Lower leg skin (tissue), 4 donors: ENCODE measurements around the gene MAP1B. TPM values are rescaled to one million over a fixed set of nuclear protein-coding genes. Genes with fewer than 3 reads are reported as not detected.

Experiments used
- DNase-seq, 2 donors: peaks; one replicate each; pipeline ENCODE4 v3.0.0-alpha.2; 2019; ENCODE audit warnings: low spot score in 2 of 2
- H3K4me3 ChIP-seq: fragments of 200-600 bp; sonication (generic); 2 replicates; pipeline ENCODE4 v1.5.1; 2017; ENCODE audit warnings: mild to moderate bottlenecking, low read depth; ENCODE audit not compliant: poor library complexity, severe bottlenecking
- CTCF ChIP-seq, 3 donors: fragments of 450-650 bp; IDR thresholded peaks; one replicate each; pipeline ENCODE4 v1.5.1; 2016; ENCODE audit warnings: antibody characterized with exemption in 3 of 3, mild to moderate bottlenecking in 3 of 3, moderate library complexity in 2 of 3
- POLR2A ChIP-seq, 2 donors: fragments of 450-650 bp; IDR thresholded peaks; one replicate each; pipeline ENCODE4 v1.6.1; 2016 to 2017; ENCODE audit warnings: antibody characterized with exemption in 2 of 2, mild to moderate bottlenecking in 1 of 2, moderate library complexity in 1 of 2
- WGBS, 2 donors: methylation state at CpG; one replicate each; pipeline ENCODE4 v1.1.5; 2018; 5-methylcytosine and 5-hydroxymethylcytosine counted together
- intact Hi-C: fragments of 100-400 bp; cut with DNase I; formaldehyde crosslinking; loops from one replicate; pipeline ENCODE4 v1.15.0; 2023; ENCODE audit warnings: low total_unique reads
- total RNA-seq, 4 donors: library from RNA; depleted of rRNA; stranded (reverse); fragments of >200 nt; gene quantifications; one replicate each; pipeline ENCODE4 v1.1.0, GENCODE V29; 2016

MAP1B gene
- total RNA-seq, 4 donors from 2014 or later = 26.3 to 218 (median 73.9) TPM

DNA sequence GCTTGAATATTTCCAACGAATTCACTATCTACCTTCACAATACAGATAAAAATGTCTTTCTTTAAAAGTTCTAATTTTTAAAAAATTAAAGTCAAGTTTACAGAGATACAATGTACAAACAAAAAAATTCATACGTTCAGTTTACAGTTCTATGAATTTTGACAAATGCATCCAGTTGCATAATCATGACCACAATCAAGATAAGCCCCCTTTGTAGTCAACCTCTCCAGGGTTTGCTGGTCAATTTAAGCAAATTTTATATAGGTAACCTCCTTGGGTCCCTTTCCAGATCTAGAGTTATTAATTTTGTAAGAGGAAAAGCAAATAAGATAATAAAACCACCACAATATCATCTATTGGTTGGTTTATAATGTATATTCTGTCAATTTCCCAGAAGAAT lies 136.4 kb downstream of the MAP1B start:
- intact Hi-C loops = loop anchor here (10.0 kb wide), 1 partner anchor 109 kb away; no protein-coding TSS in a partner anchor
- DNase-seq = no peak
- no peak overlapping the region for H3K4me3 ChIP-seq
- TF ChIP-seq CTCF (IDR thresholded peaks at IDR 0.05) = no peak
- TF ChIP-seq POLR2A (IDR thresholded peaks at IDR 0.05) = no peak
- 88 to 94% methylated on average over 2 of the region's 2 CpGs for WGBS, 2 donors

GRCh38 chr5:72244862-72245371 lies 137.6 kb downstream of the MAP1B start:
- 85 to 94% methylated on average over 2 of the region's 2 CpGs for WGBS, 2 donors
- TF ChIP-seq POLR2A (IDR thresholded peaks at IDR 0.05) = no peak
- TF ChIP-seq CTCF (IDR thresholded peaks at IDR 0.05) = no peak
- DNase-seq = no peak
- intact Hi-C loops = loop anchor here (10.0 kb wide), 1 partner anchor 110 kb away; no protein-coding TSS in a partner anchor
- no peak overlapping the region for H3K4me3 ChIP-seq

DNA sequence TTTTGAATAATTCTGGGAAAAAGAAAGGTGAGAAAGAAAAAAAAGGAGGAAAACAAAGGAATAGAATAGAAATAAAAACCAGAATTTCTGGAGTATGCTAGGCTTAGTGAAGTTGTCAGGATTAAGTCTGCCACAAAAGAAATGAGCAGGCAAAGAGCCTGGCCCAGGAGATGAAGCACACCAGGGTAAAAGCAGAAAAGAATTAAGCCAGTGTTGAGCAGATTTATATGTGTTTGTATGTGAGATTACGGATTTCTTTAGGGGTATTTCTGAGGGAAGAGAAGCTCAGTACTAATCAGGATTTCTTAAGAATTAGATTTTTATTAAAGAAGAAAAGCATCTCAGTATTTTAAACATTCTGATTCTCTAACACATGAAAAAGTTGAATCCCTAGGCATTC lies 138.3 kb downstream of the MAP1B start:
- DNase-seq = no peak
- TF ChIP-seq POLR2A (IDR thresholded peaks at IDR 0.05) (no peak), CTCF (IDR thresholded peaks at IDR 0.05) (no peak)
- H3K4me3 ChIP-seq = no peak overlapping the region
- intact Hi-C loops = loop anchor here (10.0 kb wide), 1 partner anchor 111 kb away; no protein-coding TSS in a partner anchor
- WGBS, 2 donors = 87 to 94% methylated on average over 1 of the region's 1 CpG

DNA sequence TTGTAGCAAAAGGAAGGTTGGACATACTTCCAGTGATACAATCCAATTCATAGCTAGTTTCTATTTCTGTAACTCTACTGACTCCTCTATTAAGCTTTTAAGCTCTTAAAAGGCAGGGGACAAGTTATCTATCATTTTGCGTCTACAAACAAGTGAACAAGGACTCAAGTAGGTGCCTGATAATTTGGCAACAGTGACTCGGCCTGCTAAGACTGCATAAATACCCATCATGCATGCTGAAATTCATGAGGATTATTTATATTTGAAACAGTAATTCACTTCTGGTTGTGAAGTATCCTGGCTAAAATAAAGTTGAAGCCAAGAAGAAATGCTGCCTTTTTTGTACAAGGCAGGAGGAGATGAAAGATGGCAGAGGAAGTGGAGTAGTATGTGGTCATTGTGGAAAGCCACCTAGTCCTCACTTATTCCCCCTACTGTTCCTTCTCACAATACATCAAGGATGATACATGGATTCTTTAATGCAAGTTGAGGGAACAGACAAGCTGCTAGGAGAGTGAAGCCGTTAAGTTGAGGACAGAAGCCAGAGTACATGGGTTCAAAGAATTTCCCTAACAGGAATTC lies 138.8 kb downstream of the MAP1B start:
- TF ChIP-seq CTCF (IDR thresholded peaks at IDR 0.05) (no peak), POLR2A (IDR thresholded peaks at IDR 0.05) (no peak)
- 64 to 75% methylated on average over 3 of the region's 3 CpGs for WGBS, 2 donors
- no peak overlapping the region for H3K4me3 ChIP-seq
- intact Hi-C loops = loop anchor here (10.0 kb wide), 1 partner anchor 111 kb away; no protein-coding TSS in a partner anchor
- DNase-seq = no peak

DNA sequence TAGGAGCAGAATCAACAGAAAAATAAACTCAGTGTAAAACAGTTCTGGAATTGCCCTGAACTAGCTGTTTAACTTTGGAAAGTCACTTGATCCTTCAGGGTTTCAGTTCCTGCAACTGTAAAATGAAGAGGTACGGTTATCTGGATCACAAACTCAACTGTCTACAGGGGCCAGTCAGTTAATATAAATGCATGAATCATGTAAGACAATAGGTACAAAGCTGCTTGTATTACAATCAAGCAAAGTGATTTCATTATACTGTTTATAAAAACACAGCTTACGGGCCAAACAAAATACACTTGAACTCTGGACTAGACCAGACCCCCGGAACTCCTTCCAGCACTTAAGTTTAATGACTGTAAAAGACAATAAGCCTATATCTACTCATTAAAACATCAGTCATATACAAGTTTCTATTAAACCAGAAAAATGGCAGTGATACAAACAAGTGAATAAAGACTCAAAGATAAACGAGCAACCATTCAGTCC lies 139.7 kb downstream of the MAP1B start:
- no peak for TF ChIP-seq CTCF (IDR thresholded peaks at IDR 0.05)
- TF ChIP-seq POLR2A (IDR thresholded peaks at IDR 0.05) = no peak
- no peak for DNase-seq
- 62 to 63% methylated on average over 4 of the region's 4 CpGs for WGBS, 2 donors
- H3K4me3 ChIP-seq = no peak overlapping the region
- intact Hi-C loops = loop anchor here (10.0 kb wide), 1 partner anchor 112 kb away; no protein-coding TSS in a partner anchor
